ENCODE results near the gene GJC2. TPM values are rescaled to one million over a fixed set of nuclear protein-coding genes. Genes with fewer than 3 reads are reported as not detected.

GJC2 gene
- total RNA-seq, 1 donor from 2014 or later, result 1.1 TPM

DNA sequence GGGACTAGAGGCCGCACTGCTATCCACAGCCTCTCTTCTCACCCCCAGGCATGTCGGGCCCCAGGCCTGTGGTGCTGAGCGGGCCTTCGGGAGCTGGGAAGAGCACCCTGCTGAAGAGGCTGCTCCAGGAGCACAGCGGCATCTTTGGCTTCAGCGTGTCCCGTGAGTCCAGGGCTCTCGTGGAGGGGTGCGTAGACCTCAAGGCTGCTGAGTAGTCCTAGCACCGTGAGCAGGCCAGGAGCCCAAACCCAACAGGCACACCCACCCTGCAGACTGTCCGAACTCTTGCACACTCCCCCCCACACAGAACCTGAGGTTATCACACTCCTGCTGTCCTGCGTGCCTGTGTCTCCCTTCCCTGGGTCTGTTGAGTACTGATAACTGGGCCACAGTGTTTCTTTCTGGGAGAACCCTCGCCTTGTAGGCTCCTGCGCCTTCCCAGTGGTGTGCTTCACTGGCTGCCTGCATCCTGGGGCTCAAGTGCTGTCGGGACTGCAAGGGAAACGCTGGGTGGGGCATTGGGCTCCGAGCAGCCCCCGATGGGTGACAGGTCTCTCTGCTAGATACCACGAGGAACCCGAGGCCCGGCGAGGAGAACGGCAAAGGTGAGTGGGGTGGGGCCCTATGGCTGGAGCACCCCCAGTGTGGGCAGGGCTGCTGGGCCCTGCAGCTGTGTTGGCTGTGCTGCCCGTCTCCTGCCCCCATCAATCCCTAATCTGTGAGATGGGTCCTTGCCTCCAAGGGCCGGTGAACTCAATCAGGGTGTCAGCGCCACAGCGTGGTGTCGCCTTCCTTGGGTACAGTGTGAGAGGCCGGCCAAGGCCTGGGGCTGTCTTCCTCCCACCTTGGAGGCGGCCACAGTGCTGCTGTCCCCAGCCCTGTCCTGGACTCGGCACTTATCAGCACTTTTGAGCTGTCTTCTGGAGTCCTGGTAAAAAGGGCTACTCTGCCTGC is 4.0 kb upstream of the GJC2 start:
- Histone ChIP-seq H3K4me2 (ENCODE audit: low read length) (no peak overlapping the region), H3K27ac (ENCODE audit: low read depth, low read length) (no peak overlapping the region), H3K4me1 (ENCODE audit: insufficient read depth, low read length) (peaks cover 35% of the 10 kb centered on the region), H2AFZ (ENCODE audit: low read depth, low read length) (no peak overlapping the region), H3K9ac (ENCODE audit: low read length) (no peak overlapping the region), H3K27me3 (ENCODE audit: insufficient read depth, low read length) (no peaks in the 10 kb centered on the region), H3K79me2 (ENCODE audit: insufficient read depth, low read length) (peaks cover 82% of the 10 kb centered on the region), H4K20me1 (ENCODE audit: insufficient read depth, low read length) (peaks cover 79% of the 10 kb centered on the region), H3K4me3 (ENCODE audit: insufficient read depth, low read depth, low read length) (no peak overlapping the region), H3K9me3 (ENCODE audit: insufficient read depth, low read depth, low read length) (no peaks in the 10 kb centered on the region), H3K36me3 (ENCODE audit: insufficient read depth, low read length) (peaks cover 6% of the 10 kb centered on the region)
- Mint-ChIP-seq H3K36me3 (ENCODE audit: low read depth, unreplicated experiment) (peaks cover 3% of the 10 kb centered on the region), H3K4me3 (ENCODE audit: unreplicated experiment) (no peak overlapping the region), H3K9me3 (ENCODE audit: unreplicated experiment) (no peaks in the 10 kb centered on the region), H3K4me1 (ENCODE audit: low read depth, unreplicated experiment) (peaks cover 20% of the 10 kb centered on the region), H3K27ac (ENCODE audit: unreplicated experiment) (peak overlapping the region; percentile 41), H3K27me3 (ENCODE audit: low read depth, unreplicated experiment) (no peaks in the 10 kb centered on the region)
- no peak for TF ChIP-seq EZH2 (IDR thresholded peaks at IDR 0.05; ENCODE audit: insufficient read depth, low read length)
- TF ChIP-seq, protein P1, sequence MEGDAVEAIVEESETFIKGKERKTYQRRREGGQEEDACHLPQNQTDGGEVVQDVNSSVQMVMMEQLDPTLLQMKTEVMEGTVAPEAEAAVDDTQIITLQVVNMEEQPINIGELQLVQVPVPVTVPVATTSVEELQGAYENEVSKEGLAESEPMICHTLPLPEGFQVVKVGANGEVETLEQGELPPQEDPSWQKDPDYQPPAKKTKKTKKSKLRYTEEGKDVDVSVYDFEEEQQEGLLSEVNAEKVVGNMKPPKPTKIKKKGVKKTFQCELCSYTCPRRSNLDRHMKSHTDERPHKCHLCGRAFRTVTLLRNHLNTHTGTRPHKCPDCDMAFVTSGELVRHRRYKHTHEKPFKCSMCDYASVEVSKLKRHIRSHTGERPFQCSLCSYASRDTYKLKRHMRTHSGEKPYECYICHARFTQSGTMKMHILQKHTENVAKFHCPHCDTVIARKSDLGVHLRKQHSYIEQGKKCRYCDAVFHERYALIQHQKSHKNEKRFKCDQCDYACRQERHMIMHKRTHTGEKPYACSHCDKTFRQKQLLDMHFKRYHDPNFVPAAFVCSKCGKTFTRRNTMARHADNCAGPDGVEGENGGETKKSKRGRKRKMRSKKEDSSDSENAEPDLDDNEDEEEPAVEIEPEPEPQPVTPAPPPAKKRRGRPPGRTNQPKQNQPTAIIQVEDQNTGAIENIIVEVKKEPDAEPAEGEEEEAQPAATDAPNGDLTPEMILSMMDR (IDR thresholded peaks at IDR 0.05; ENCODE audit: insufficient read depth, low read depth, low read length), result no peak
- DNase-seq (ENCODE audit: low read depth) (no peak), FAIRE-seq (no peak)

DNA sequence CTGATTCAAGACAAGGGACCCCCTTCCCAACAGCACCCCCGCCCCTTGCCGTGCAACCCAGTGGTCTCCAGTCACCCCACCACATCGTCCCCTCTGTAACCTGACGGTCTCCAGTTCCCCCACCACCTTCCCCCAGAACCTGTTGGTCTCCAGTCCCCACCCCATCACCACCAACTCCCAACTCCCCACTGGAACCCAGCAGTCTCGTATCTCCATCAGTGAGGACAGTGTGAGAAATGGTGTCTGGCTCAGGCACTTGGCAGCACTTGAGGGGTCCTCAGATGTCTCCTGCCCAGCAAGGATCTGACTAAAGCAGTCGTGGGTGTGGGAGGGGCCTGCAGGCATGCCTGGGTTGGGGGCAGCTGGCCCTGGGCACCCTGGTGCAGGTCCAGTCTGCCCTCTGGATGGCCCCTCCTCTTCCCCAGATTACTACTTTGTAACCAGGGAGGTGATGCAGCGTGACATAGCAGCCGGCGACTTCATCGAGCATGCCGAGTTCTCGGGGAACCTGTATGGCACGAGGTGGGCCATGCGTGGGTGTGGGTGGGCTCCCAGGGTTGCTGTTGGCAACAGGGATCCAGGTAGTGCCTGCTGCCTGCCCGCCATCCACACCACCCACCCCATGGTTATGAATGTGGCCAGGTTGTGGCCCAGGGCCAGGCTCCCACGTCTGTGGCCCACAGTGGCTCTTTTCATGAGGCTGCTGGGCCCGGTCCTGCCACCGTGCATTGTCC is 3.1 kb upstream of the GJC2 start:
- Mint-ChIP-seq H3K4me3 (ENCODE audit: unreplicated experiment) (no peak overlapping the region), H3K9me3 (ENCODE audit: unreplicated experiment) (no peaks in the 10 kb centered on the region), H3K36me3 (ENCODE audit: low read depth, unreplicated experiment) (peaks cover 3% of the 10 kb centered on the region), H3K27ac (ENCODE audit: unreplicated experiment) (no peak overlapping the region), H3K27me3 (ENCODE audit: low read depth, unreplicated experiment) (no peaks in the 10 kb centered on the region), H3K4me1 (ENCODE audit: low read depth, unreplicated experiment) (peaks cover 22% of the 10 kb centered on the region)
- Histone ChIP-seq H4K20me1 (ENCODE audit: insufficient read depth, low read length) (peaks cover 79% of the 10 kb centered on the region), H3K36me3 (ENCODE audit: insufficient read depth, low read length) (peaks cover 6% of the 10 kb centered on the region), H3K9me3 (ENCODE audit: insufficient read depth, low read depth, low read length) (no peaks in the 10 kb centered on the region), H3K4me3 (ENCODE audit: insufficient read depth, low read depth, low read length) (no peak overlapping the region), H3K9ac (ENCODE audit: low read length) (no peak overlapping the region), H3K27me3 (ENCODE audit: insufficient read depth, low read length) (no peaks in the 10 kb centered on the region), H3K4me2 (ENCODE audit: low read length) (no peak overlapping the region), H3K79me2 (ENCODE audit: insufficient read depth, low read length) (peaks cover 73% of the 10 kb centered on the region), H2AFZ (ENCODE audit: low read depth, low read length) (no peak overlapping the region), H3K27ac (ENCODE audit: low read depth, low read length) (no peak overlapping the region), H3K4me1 (ENCODE audit: insufficient read depth, low read length) (peaks cover 35% of the 10 kb centered on the region)
- no peak for TF ChIP-seq EZH2 (IDR thresholded peaks at IDR 0.05; ENCODE audit: insufficient read depth, low read length)
- TF ChIP-seq, protein P1 (IDR thresholded peaks at IDR 0.05; ENCODE audit: insufficient read depth, low read depth, low read length), result no peak
- FAIRE-seq (no peak), DNase-seq (ENCODE audit: low read depth) (no peak)
